SK-N-MC (cell line): ENCODE results near the gene FAM124A.

Experiments used
- DNase-seq: peaks from one replicate; pipeline ENCODE4 v3.0.0-alpha.2; 2011; ENCODE audit warnings: low read depth, low spot score
- H3K27ac ChIP-seq: fragments of 200-600 bp; sonication (generic); 2 replicates; pipeline ENCODE4 v1.5.1; 2016; ENCODE audit warnings: mixed run types
- H3K36me3 ChIP-seq: fragments of 200-600 bp; sonication (generic); 2 replicates; pipeline ENCODE4 v1.6.1; 2017; ENCODE audit warnings: antibody characterized with exemption, low read length, mixed read lengths; ENCODE audit not compliant: insufficient read depth
- H3K4me3 ChIP-seq: fragments of 200-600 bp; sonication (generic); 2 replicates; pipeline ENCODE4 v1.5.1; 2016
- H3K9ac ChIP-seq: fragments of 200-600 bp; sonication (generic); 2 replicates; pipeline ENCODE4 v1.8.0; 2017; ENCODE audit warnings: mixed run types, mixed read lengths; ENCODE audit not compliant: insufficient read length
- H3K9me3 ChIP-seq: fragments of 200-600 bp; sonication (generic); 2 replicates; pipeline ENCODE4 v1.6.1; 2017; ENCODE audit warnings: low read depth, mild to moderate bottlenecking, antibody characterized with exemption, low read length, moderate library complexity, mixed read lengths
- EZH2 ChIP-seq: fragments of 200-600 bp; sonication (generic); IDR thresholded peaks from one replicate; pipeline ENCODE4 v1.6.1; 2017; ENCODE audit warnings: antibody characterized with exemption
- FOXP2 ChIP-seq: optimal IDR thresholded peaks from 2 replicates; pipeline ENCODE3; 2011; ENCODE audit warnings: mild to moderate bottlenecking, moderate library complexity; ENCODE audit not compliant: insufficient read depth; ENCODE audit errors: extremely low read length, control extremely low read depth
- POLR2AphosphoS5 ChIP-seq: IDR thresholded peaks from 2 replicates; pipeline ENCODE4 v1.6.1; 2012; ENCODE audit warnings: mild to moderate bottlenecking, low read depth, low read length, borderline replicate concordance

FAM124A gene

GRCh38 chr13:51331354-51331861, 109.2 kb downstream of the FAM124A start:
- DNase-seq = no peak
- Histone ChIP-seq H3K27ac (no peak overlapping the region), H3K9me3 (no peaks in the 10 kb centered on the region), H3K4me3 (no peak overlapping the region), H3K36me3 (no peaks in the 10 kb centered on the region), H3K9ac (no peak overlapping the region)
- TF ChIP-seq FOXP2 = no peak
- TF ChIP-seq POLR2AphosphoS5 = no peak
- no peak for TF ChIP-seq EZH2

- Histone ChIP-seq H3K9ac (no peak overlapping the region), H3K27ac (no peak overlapping the region), H3K4me3 (no peak overlapping the region), H3K36me3 (no peaks in the 10 kb centered on the region), H3K9me3 (no peaks in the 10 kb centered on the region)
- DNase-seq = no peak
- TF ChIP-seq POLR2AphosphoS5 (no peak), EZH2 (no peak), FOXP2 (no peak)
Measured at GRCh38 chr13:51332566-51333361, 110.6 kb downstream of the FAM124A start.

- Histone ChIP-seq H3K9ac (no peak overlapping the region), H3K4me3 (no peak overlapping the region), H3K9me3 (no peaks in the 10 kb centered on the region), H3K36me3 (no peaks in the 10 kb centered on the region), H3K27ac (no peak overlapping the region)
- TF ChIP-seq EZH2 = no peak
- DNase-seq = no peak
Measured at GRCh38 chr13:51333421-51333820, 111.2 kb downstream of the FAM124A start.

- TF ChIP-seq POLR2AphosphoS5 = no peak
- no peak for TF ChIP-seq EZH2
- no peak for TF ChIP-seq FOXP2
- H3K36me3 ChIP-seq = no peaks in the 10 kb centered on the region
- H3K9me3 ChIP-seq = no peaks in the 10 kb centered on the region
- no peak overlapping the region for H3K9ac ChIP-seq
- no peak overlapping the region for H3K4me3 ChIP-seq
- no peak for DNase-seq
- H3K27ac ChIP-seq = no peak overlapping the region
Measured at GRCh38 chr13:51333826-51334225, 111.6 kb downstream of the FAM124A start.
